ENCODE results near the gene AGRP. TPM values are rescaled to one million over a fixed set of nuclear protein-coding genes. Genes with fewer than 3 reads are reported as not detected.

AGRP gene, protein sequence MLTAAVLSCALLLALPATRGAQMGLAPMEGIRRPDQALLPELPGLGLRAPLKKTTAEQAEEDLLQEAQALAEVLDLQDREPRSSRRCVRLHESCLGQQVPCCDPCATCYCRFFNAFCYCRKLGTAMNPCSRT
- total RNA-seq, result not detected in 2 replicates

DNA sequence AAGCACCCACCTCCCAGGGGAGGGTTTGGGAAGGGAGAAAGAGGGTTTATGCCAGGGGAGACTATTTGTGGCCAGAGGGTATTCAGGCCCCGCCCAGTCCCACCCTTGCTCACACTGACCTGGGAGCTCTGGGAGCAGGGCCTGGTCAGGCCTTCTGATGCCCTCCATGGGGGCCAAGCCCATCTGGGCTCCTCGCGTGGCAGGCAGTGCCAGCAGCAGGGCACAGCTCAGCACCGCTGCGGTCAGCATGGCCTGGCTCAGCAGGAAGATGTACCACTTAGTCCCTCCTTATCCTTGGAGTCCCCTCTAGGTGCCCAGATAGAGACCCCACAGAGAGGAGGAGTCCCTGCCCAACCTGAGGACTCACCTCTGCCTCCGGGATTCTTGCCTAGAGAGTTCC, at the start of gene AGRP:
AGRP (minus strand) TSS at position 398 of the 400 bp plus-strand sequence; CDS start at position 249, 149 bp downstream.
- Mint-ChIP-seq H3K27me3 (no peaks in the 10 kb centered on the region), H3K4me1 (peaks cover 67% of the 10 kb centered on the region), H3K4me3 (peak within 1 kb of the TSS; percentile 99), H3K9me3 (no peaks in the 10 kb centered on the region), H3K36me3 (ENCODE audit: low read depth) (peaks cover 33% of the 10 kb centered on the region), H3K27ac (peak within 1 kb of the TSS; percentile 99)
- DNase-seq (no peak), ATAC-seq (ENCODE audit: low read depth) (no peak)
- intact Hi-C loops (cut with micrococcal nuclease), result loop anchor here (5.0 to 10.0 kb wide), 2 partner anchors 234 to 752 kb away; partner anchors contain the start of genes ESRP2 and GFOD2
- ChIA-PET POLR2A (interaction anchor here (4.3 kb wide), 1 partner anchor 33 kb away, joined by 73 read pairs; no protein-coding TSS in a partner anchor), CTCF (interaction anchor here (0.6 to 3.3 kb wide), 3 partner anchors 31 to 215 kb away, joined by 3 to 29 read pairs (median 6); no protein-coding TSS in a partner anchor)
- TF ChIP-seq, protein P1, sequence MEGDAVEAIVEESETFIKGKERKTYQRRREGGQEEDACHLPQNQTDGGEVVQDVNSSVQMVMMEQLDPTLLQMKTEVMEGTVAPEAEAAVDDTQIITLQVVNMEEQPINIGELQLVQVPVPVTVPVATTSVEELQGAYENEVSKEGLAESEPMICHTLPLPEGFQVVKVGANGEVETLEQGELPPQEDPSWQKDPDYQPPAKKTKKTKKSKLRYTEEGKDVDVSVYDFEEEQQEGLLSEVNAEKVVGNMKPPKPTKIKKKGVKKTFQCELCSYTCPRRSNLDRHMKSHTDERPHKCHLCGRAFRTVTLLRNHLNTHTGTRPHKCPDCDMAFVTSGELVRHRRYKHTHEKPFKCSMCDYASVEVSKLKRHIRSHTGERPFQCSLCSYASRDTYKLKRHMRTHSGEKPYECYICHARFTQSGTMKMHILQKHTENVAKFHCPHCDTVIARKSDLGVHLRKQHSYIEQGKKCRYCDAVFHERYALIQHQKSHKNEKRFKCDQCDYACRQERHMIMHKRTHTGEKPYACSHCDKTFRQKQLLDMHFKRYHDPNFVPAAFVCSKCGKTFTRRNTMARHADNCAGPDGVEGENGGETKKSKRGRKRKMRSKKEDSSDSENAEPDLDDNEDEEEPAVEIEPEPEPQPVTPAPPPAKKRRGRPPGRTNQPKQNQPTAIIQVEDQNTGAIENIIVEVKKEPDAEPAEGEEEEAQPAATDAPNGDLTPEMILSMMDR (IDR thresholded peaks at IDR 0.05), result no peak

DNA sequence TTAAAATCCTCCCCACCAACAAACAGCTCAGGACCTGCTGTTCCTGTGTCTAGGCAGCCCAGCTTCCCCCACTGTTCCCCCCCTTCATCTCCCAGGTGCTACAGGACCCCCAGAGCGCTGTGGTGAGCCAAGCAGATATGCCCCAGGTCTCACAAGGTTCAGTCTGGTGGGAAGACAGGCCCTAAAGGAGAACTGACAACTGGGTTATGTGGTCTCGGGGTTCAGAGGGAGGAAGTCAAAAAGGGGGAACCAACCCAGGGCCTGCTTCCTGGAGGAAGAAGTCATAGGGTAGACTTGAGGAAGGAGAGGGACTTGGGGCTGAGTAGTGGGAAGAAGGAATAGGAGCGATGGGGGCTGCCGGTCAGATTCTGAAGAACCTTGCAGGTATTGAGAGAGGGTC, 47.9 kb upstream of the AGRP start:
- POLR2A ChIA-PET, result interaction anchor here (0.9 to 6.0 kb wide), 12 partner anchors 8 to 138 kb away, joined by 3 to 79 read pairs (median 7); partner anchors contain the start of genes ACD, ATP6V0D1, CARMIL2 and CTCF
- DNase-seq, result no peak
- ATAC-seq (ENCODE audit: low read depth), result peak; percentile 10
- intact Hi-C loops (cut with micrococcal nuclease), result no loop called here
- peak overlapping the region; percentile 91 for H3K27ac Mint-ChIP-seq
- H3K27me3 Mint-ChIP-seq, result no peaks in the 10 kb centered on the region
- H3K4me3 Mint-ChIP-seq, result peak overlapping the region; percentile 84
- peaks cover 67% of the 10 kb centered on the region for H3K4me1 Mint-ChIP-seq
- H3K9me3 Mint-ChIP-seq, result no peaks in the 10 kb centered on the region
- CTCF ChIA-PET, result interaction anchor here (0.9 to 4.9 kb wide), 6 partner anchors 10 to 113 kb away, joined by 3 to 50 read pairs (median 8); partner anchors contain the start of genes ATP6V0D1 and CARMIL2
- peaks cover 17% of the 10 kb centered on the region for H3K36me3 Mint-ChIP-seq (ENCODE audit: low read depth)
- TF ChIP-seq, protein P1 (IDR thresholded peaks at IDR 0.05), result no peak

DNA sequence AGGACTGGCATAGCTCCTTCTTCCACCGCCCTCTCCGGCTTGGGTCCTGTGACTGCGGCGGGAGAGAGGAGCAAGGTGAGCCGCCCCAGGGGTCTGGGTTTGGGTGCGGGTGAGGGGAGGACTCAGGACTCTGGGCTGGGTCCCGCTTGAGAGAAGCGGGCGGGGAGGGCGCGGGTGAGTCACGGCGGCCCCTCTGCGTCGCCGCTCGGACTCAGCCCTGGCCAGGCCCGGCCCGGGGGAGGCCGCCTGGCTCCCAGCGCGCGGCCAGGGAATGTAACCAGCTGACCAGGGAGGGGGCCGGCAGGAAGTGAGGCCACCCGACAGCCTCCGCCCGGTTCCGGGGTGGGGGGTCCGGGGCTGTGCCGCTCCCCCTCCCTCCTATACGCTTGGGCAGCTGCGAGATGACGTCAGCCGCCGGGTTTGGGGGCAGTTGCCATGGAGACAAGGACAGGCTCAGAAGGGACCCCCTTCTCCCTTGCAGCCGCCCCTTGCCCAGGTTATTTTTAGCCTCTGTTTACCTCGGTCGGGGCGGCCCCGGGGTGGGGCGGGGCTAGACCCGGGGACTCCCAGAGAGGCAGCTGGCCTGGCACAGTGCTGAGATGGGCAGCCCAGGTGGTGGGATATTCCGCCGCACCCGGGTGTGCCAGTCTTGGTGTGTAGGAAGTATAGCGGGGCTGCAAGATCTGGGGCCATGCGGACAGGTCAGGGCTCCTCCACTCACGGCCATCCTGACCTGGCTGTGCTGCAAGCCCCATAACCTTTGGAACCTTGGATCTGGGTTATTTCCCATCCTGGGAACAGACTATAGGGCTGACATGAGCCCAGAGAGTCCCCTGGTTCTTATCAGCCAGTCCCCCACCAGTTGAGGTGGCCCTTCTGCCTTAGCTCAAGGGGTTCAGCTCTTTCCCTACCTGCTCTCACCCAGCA, 46.9 kb upstream of the AGRP start:
- ChIA-PET CTCF (interaction anchor here (0.6 to 4.9 kb wide), 9 partner anchors 9 to 286 kb away, joined by 3 to 50 read pairs (median 6); partner anchors contain the start of genes CARMIL2 and CTCF), POLR2A (interaction anchor here (0.6 to 6.0 kb wide), 15 partner anchors 7 to 554 kb away, joined by 3 to 79 read pairs (median 10); partner anchors contain the start of genes ACD, ATP6V0D1, CARMIL2 and CTCF)
- TF ChIP-seq, protein P1 (IDR thresholded peaks at IDR 0.05), result no peak
- Mint-ChIP-seq H3K4me3 (peak overlapping the region; percentile 90), H3K4me1 (peaks cover 61% of the 10 kb centered on the region), H3K9me3 (no peaks in the 10 kb centered on the region), H3K27me3 (no peaks in the 10 kb centered on the region), H3K36me3 (ENCODE audit: low read depth) (peaks cover 14% of the 10 kb centered on the region), H3K27ac (peak overlapping the region; percentile 95)
- ATAC-seq (ENCODE audit: low read depth) (peak; percentile 65), DNase-seq (peak; percentile 81)
- intact Hi-C loops (cut with micrococcal nuclease), result loop anchor here (1.0 kb wide), 3 partner anchors 8 to 32 kb away; partner anchors contain the start of gene CTCF

DNA sequence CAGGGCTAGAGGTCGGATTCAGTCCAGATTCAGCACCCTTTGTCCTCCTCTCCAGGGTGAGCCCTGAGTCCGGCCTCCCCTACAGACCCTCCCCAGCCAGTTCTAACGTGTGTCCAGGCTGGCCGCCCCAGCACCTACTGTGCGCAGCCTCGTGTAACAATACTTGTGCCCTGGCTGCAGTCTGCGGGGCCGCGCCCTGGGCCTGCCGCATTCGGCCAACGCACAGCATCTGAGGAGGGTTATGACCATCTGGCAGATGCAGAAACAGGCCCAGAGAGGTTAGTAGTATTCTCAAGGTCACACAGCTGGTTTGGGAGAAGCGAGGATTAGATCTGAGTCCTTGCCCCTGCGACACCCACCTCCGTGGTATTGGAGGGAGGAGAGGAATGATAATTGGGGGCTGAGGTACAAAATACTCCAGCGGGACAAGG, 46.2 kb upstream of the AGRP start:
- H3K9me3 Mint-ChIP-seq, result no peaks in the 10 kb centered on the region
- peak overlapping the region; percentile 95 for H3K27ac Mint-ChIP-seq
- peaks cover 61% of the 10 kb centered on the region for H3K4me1 Mint-ChIP-seq
- POLR2A ChIA-PET, result interaction anchor here (0.7 to 6.0 kb wide), 16 partner anchors 8 to 555 kb away, joined by 3 to 79 read pairs (median 10); partner anchors contain the start of genes ACD, ATP6V0D1, CARMIL2 and CTCF
- TF ChIP-seq, protein P1 (IDR thresholded peaks at IDR 0.05), result no peak
- no peaks in the 10 kb centered on the region for H3K27me3 Mint-ChIP-seq
- CTCF ChIA-PET, result interaction anchor here (0.6 to 4.9 kb wide), 11 partner anchors 8 to 287 kb away, joined by 3 to 50 read pairs (median 6); partner anchors contain the start of genes CARMIL2 and CTCF
- intact Hi-C loops (cut with micrococcal nuclease), result loop anchor here (1.0 to 10.0 kb wide), 4 partner anchors 8 to 465 kb away; partner anchors contain the start of genes CTCF and DPEP2
- DNase-seq, result no peak
- H3K4me3 Mint-ChIP-seq, result peak overlapping the region; percentile 90
- ATAC-seq (ENCODE audit: low read depth), result peak; percentile 6
- H3K36me3 Mint-ChIP-seq (ENCODE audit: low read depth), result peaks cover 14% of the 10 kb centered on the region
